A673 (cell line): ENCODE data around the gene HSD17B13.

Experiments
- EZH2 ChIP-seq: fragments of 200-600 bp; sonication (generic); IDR thresholded peaks from 2 replicates; pipeline ENCODE4 v1.6.1; 2017; ENCODE audit warnings: borderline replicate concordance, low read depth, mild to moderate bottlenecking, mixed read lengths, antibody characterized with exemption, low read length; ENCODE audit not compliant: poor library complexity, severe bottlenecking
- TF ChIP-seq, protein P1 (sequence below): fragments of 300-800, 200-600 bp; sonication (generic); conservative IDR thresholded peaks from 2 replicates; pipeline ENCODE4 v1.5.1; 2017; ENCODE audit warnings: low read depth, mild to moderate bottlenecking, antibody characterized with exemption, low read length, moderate library complexity, mixed read lengths

DNA sequence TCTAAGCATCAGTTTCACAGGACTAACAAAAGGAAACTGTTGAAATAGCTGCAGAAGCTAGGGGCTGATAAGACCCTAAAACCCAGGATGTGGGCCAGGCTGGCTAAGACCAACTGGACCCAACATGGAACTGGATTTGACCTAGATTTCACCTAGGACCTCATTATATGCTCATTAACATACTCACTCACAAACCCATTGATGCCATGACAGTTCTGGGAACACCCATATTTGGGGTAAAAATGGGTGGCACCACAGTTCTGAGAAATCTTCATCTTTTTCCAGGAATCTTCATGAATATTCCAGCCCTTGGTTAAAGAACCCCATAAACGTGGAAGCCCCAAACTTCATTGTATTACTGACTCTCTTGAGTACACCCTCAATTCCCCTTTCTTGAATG is 41.1 kb downstream of the HSD17B13 start:
- TF ChIP-seq, protein P1, sequence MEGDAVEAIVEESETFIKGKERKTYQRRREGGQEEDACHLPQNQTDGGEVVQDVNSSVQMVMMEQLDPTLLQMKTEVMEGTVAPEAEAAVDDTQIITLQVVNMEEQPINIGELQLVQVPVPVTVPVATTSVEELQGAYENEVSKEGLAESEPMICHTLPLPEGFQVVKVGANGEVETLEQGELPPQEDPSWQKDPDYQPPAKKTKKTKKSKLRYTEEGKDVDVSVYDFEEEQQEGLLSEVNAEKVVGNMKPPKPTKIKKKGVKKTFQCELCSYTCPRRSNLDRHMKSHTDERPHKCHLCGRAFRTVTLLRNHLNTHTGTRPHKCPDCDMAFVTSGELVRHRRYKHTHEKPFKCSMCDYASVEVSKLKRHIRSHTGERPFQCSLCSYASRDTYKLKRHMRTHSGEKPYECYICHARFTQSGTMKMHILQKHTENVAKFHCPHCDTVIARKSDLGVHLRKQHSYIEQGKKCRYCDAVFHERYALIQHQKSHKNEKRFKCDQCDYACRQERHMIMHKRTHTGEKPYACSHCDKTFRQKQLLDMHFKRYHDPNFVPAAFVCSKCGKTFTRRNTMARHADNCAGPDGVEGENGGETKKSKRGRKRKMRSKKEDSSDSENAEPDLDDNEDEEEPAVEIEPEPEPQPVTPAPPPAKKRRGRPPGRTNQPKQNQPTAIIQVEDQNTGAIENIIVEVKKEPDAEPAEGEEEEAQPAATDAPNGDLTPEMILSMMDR = no peak
- no peak for TF ChIP-seq EZH2
